Amygdala (tissue), 56 donors: ENCODE results near the gene ADGRL4.
A peak's percentile ranks its signal among the peaks of the same experiment; 100 is the strongest.

Experiments
- DNase-seq, 56 donors: peaks; one replicate each; lab custom pipeline; 2025; lab: John Stamatoyannopoulos, UW

Gene ADGRL4

DNA sequence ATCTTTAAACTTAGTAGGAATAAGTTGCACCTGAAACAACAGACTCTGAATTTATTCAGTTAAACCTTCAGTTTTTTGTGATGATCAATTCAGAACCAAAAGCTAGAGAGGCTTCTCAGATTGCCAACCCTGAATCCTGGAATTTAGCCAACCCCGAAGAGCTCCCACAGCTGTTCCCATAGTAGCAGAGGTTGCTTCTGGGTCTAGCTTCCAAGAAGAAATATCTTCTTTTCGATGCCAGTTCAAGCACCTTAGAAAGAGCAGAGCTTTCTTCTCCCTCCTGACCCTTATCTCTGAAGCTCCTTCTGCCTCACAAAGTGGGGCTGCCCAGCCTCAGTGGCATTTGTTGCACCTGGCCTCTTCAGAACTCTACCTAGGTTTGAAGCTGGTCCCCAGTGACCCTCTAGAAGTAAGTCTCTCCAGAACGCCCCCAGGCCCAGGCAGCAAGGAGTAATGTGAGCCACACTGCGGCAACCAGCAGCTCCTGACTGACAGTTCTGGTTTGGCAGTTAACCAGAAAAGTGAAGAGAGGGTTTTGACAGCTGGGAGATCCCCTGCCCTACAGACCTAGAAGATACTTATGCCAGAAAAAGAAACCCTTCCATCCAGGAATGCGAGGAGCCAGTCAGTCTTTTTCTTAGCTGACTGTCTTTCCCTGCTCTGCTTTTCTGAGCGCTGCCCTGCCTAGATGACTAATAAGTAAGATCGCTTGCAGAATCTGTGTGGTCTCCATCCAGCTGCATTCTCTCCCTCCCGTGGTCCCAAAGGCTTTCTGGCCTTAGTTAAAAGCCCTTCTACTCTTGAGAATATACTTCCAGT is 165.9 kb downstream of the ADGRL4 start:
- DNase-seq: peak in 3 of 56 donors; percentile 1 to 6 (median 6)
